Testis (tissue), 3 donors: ENCODE data around the gene GRM8. TPM values are rescaled to one million over a fixed set of nuclear protein-coding genes. Genes with fewer than 3 reads are reported as not detected.

Experiments used
- DNase-seq: peaks from one replicate; pipeline ENCODE4 v3.0.0-alpha.2; 2019
- H3K27ac ChIP-seq, 2 donors: fragments of 200-600 bp; sonication (generic); one replicate each; pipeline ENCODE4 v1.5.1; 2019
- H3K27me3 ChIP-seq: fragments of 200-600 bp; sonication (generic); one replicate; pipeline ENCODE4 v1.5.1; 2019
- H3K36me3 ChIP-seq: fragments of 200-600 bp; sonication (generic); one replicate; pipeline ENCODE4 v1.5.1; 2017; ENCODE audit warnings: low read depth; ENCODE audit errors: missing control alignments
- H3K4me1 ChIP-seq: fragments of 200-600 bp; sonication (generic); one replicate; pipeline ENCODE4 v1.5.1; 2019
- H3K4me3 ChIP-seq, 2 donors: fragments of 200-600 bp; sonication (generic); one replicate each; pipeline ENCODE4 v1.5.1; 2017 to 2019
- H3K9me3 ChIP-seq: fragments of 200-600 bp; sonication (generic); one replicate; pipeline ENCODE4 v1.5.1; 2017
- CTCF ChIP-seq, 3 experiments: fragments of 450-650 bp in 2 of 3; fragments of 200-600 bp in 1 of 3; sonication (generic) in 1 of 3; IDR thresholded peaks; one replicate each; pipeline ENCODE4 v1.5.1; 2016 to 2019; ENCODE audit warnings: antibody characterized with exemption in 3 of 3, mild to moderate bottlenecking in 2 of 3, moderate library complexity in 1 of 3
- POLR2A ChIP-seq: fragments of 450-650 bp; IDR thresholded peaks from one replicate; pipeline ENCODE4 v1.6.1; 2017; ENCODE audit warnings: antibody characterized with exemption, mild to moderate bottlenecking, moderate library complexity
- WGBS, 2 donors: methylation state at CpG; one replicate each; pipeline ENCODE4 v1.1.5; 2018; 5-methylcytosine and 5-hydroxymethylcytosine counted together
- intact Hi-C: fragments of 100-400 bp; cut with DNase I; formaldehyde crosslinking; loops from one replicate; pipeline ENCODE4 v1.15.1; 2023; ENCODE audit warnings: low total_unique reads
- polyA plus RNA-seq: library from polyadenylated mRNA; stranded (reverse); fragments of 350-450 nt; fragmentation: Illumina TruSeq; extraction: RNeasy Lipid Tissue Mini Kit (QIAGEN cat#74804); gene quantifications from one replicate; pipeline ENCODE4 v1.2.3, GENCODE V29; 2014; ENCODE audit warnings: low read depth, low replicate concordance; ENCODE audit not compliant: insufficient read depth
- total RNA-seq, 2 donors: library from RNA; depleted of rRNA; stranded (reverse); fragments of >200 nt; gene quantifications; one replicate each; pipeline ENCODE4 v1.2.3, GENCODE V29; 2016

GRM8 gene
- total and polyA plus RNA-seq, 3 donors from 2014 or later: 7.1 to 8.2 (median 7.1) TPM

- intact Hi-C loops: no loop called here
- Histone ChIP-seq H3K4me3 (no peak overlapping the region), H3K27ac (no peak overlapping the region), H3K36me3 (no peaks in the 10 kb centered on the region), H3K4me1 (no peaks in the 10 kb centered on the region), H3K27me3 (no peaks in the 10 kb centered on the region), H3K9me3 (no peaks in the 10 kb centered on the region)
- 80 to 88% methylated on average over 3 of the region's 3 CpGs for WGBS, 2 donors
- no peak for DNase-seq
- TF ChIP-seq CTCF (IDR thresholded peaks at IDR 0.05): no peak
- TF ChIP-seq POLR2A: no peak
Observed at GRCh38 chr7:126818393-126819196, 434.1 kb downstream of the GRM8 start.

- Histone ChIP-seq H3K27me3 (no peaks in the 10 kb centered on the region), H3K27ac (no peak overlapping the region), H3K36me3 (no peaks in the 10 kb centered on the region), H3K4me1 (no peaks in the 10 kb centered on the region), H3K9me3 (no peaks in the 10 kb centered on the region), H3K4me3 (no peak overlapping the region)
- no peak for DNase-seq
- 81 to 86% methylated on average over 1 of the region's 1 CpG for WGBS, 2 donors
- intact Hi-C loops: no loop called here
- TF ChIP-seq CTCF (IDR thresholded peaks at IDR 0.05) (no peak), POLR2A (no peak)
Observed at GRCh38 chr7:126809188-126809587, 443.6 kb downstream of the GRM8 start.

GRCh38 chr7:126806614-126807013 is 446.1 kb downstream of the GRM8 start:
- no peaks in the 10 kb centered on the region for H3K36me3 ChIP-seq
- intact Hi-C loops: no loop called here
- peak overlapping the region; percentile 40 to 45 for H3K4me3 ChIP-seq
- TF ChIP-seq CTCF (IDR thresholded peaks at IDR 0.05) (no peak), POLR2A (no peak)
- WGBS, 2 donors: 88% methylated on average over 16 of the region's 31 CpGs; no CpG with 5 or more reads in 1 of the 2 donors
- no peaks in the 10 kb centered on the region for H3K4me1 ChIP-seq
- no peaks in the 10 kb centered on the region for H3K27me3 ChIP-seq
- peak; percentile 57 for DNase-seq
- H3K9me3 ChIP-seq: no peaks in the 10 kb centered on the region
- no peak overlapping the region for H3K27ac ChIP-seq

GRCh38 chr7:126805351-126805750 is 447.4 kb downstream of the GRM8 start:
- intact Hi-C loops: no loop called here
- H3K36me3 ChIP-seq: no peaks in the 10 kb centered on the region
- H3K27ac ChIP-seq: no peak overlapping the region
- H3K4me3 ChIP-seq: no peak overlapping the region
- H3K27me3 ChIP-seq: no peaks in the 10 kb centered on the region
- no peaks in the 10 kb centered on the region for H3K9me3 ChIP-seq
- 87 to 88% methylated on average over 1 of the region's 1 CpG for WGBS, 2 donors
- no peak for DNase-seq
- H3K4me1 ChIP-seq: no peaks in the 10 kb centered on the region
- TF ChIP-seq POLR2A (no peak), CTCF (IDR thresholded peaks at IDR 0.05) (no peak)

GRCh38 chr7:126804604-126805003 is 448.1 kb downstream of the GRM8 start:
- Histone ChIP-seq H3K36me3 (no peaks in the 10 kb centered on the region), H3K9me3 (no peaks in the 10 kb centered on the region), H3K4me3 (no peak overlapping the region), H3K4me1 (no peaks in the 10 kb centered on the region), H3K27ac (no peak overlapping the region), H3K27me3 (no peaks in the 10 kb centered on the region)
- intact Hi-C loops: no loop called here
- no peak for DNase-seq
- WGBS, 2 donors: 43 to 69% methylated on average over 2 of the region's 2 CpGs
- TF ChIP-seq CTCF (IDR thresholded peaks at IDR 0.05) (no peak), POLR2A (no peak)
